SK-N-SH (cell line): ENCODE data around the gene SMAD4. TPM values are rescaled to one million over a fixed set of nuclear protein-coding genes. Genes with fewer than 3 reads are reported as not detected.

Experiments
- CTCF ChIA-PET: fragments of 300-600, 350-600 bp; formaldehyde crosslinking; extraction: SDS; loops from one replicate; lab custom pipeline; 2021; lab: Yijun Ruan, JAX
- POLR2A ChIA-PET: fragments of 350-600 bp; sonication (Branson Sonifier 250); formaldehyde crosslinking; extraction: SDS; loops from one replicate; lab custom pipeline; 2020; ENCODE audit warnings: antibody characterized with exemption, inconsistent platforms; lab: Yijun Ruan, JAX
- DNase-seq: peaks from one replicate; pipeline ENCODE4 v3.0.0; 2012
- H2AFZ ChIP-seq: fragments of 200-600 bp; sonication (generic); 2 replicates; pipeline ENCODE4 v1.8.1; 2016; ENCODE audit warnings: antibody characterized with exemption, mild to moderate bottlenecking, low read depth
- H3F3A ChIP-seq: fragments of 200-600 bp; sonication (generic); replicated peaks from 2 replicates; pipeline ENCODE3; 2016; ENCODE audit warnings: antibody characterized with exemption, mild to moderate bottlenecking; ENCODE audit not compliant: insufficient read depth
- H3K27ac ChIP-seq, 2 experiments: fragments of 200-500 bp in 1 of 2; fragments of 200-600 bp in 1 of 2; sonication (Bioruptor generic) in 1 of 2; sonication (generic), shearing (Covaris generic) in 1 of 2; 2 replicates each; pipeline versions ENCODE4 v1.5.1 to v1.6.1; 2014 to 2016; ENCODE audit warnings: low read depth in 2 of 2, inconsistent platforms in 1 of 2, low read length in 1 of 2, mild to moderate bottlenecking in 1 of 2, mixed read lengths in 1 of 2
- H3K27me3 ChIP-seq: fragments of 200-600 bp; sonication (generic), shearing (Covaris generic); 2 replicates; pipeline ENCODE4 v1.6.1; 2016; ENCODE audit warnings: mixed run types; ENCODE audit not compliant: insufficient read depth
- H3K36me3 ChIP-seq, 2 experiments: fragments of 200-500 bp in 1 of 2; fragments of 200-600 bp in 1 of 2; sonication (Bioruptor generic) in 1 of 2; sonication (generic) in 1 of 2; replicated peaks in 1 of 2; 2 replicates each; pipeline versions ENCODE3 to v1.5.1; 2014 to 2016; ENCODE audit warnings: low read length in 1 of 2, mild to moderate bottlenecking in 1 of 2; ENCODE audit not compliant: insufficient read depth in 2 of 2, control insufficient read depth in 1 of 2
- H3K4me1 ChIP-seq, 2 experiments: fragments of 200-500 bp in 1 of 2; fragments of 200-600 bp in 1 of 2; sonication (Bioruptor generic) in 1 of 2; sonication (generic), shearing (Covaris generic) in 1 of 2; 2 replicates each; pipeline versions ENCODE4 v1.5.1 to v1.6.1; 2014 to 2016; ENCODE audit warnings: low read depth in 1 of 2, low read length in 1 of 2, mixed run types in 1 of 2; ENCODE audit not compliant: insufficient read depth in 2 of 2, control insufficient read depth in 1 of 2
- H3K4me2 ChIP-seq: fragments of 200-600 bp; sonication (generic), shearing (Covaris generic); 2 replicates; pipeline ENCODE4 v1.6.1; 2017; ENCODE audit warnings: mixed run types
- H3K4me3 ChIP-seq, 2 experiments: fragments of 200-500 bp in 1 of 2; fragments of 200-600 bp in 1 of 2; sonication (Bioruptor generic) in 1 of 2; sonication (generic), shearing (Covaris generic) in 1 of 2; 2 replicates each; pipeline versions ENCODE4 v1.5.1 to v1.8.1; 2014 to 2016; ENCODE audit warnings: low read depth in 2 of 2, inconsistent platforms in 1 of 2, low read length in 1 of 2, mild to moderate bottlenecking in 1 of 2, mixed read lengths in 1 of 2, moderate library complexity in 1 of 2
- H3K79me2 ChIP-seq: fragments of 200-600 bp; sonication (generic); 2 replicates; pipeline ENCODE4 v1.8.1; 2017; ENCODE audit warnings: mild to moderate bottlenecking; ENCODE audit not compliant: insufficient read depth
- H3K9ac ChIP-seq: fragments of 200-600 bp; sonication (generic); 2 replicates; pipeline ENCODE4 v1.6.1; 2017; ENCODE audit warnings: mixed run types
- H3K9me2 ChIP-seq: fragments of 200-600 bp; sonication (generic); 2 replicates; pipeline ENCODE4 v1.6.1; 2017; ENCODE audit warnings: mixed run types
- H3K9me3 ChIP-seq: fragments of 200-600 bp; sonication (generic); 2 replicates; pipeline ENCODE4 v1.6.1; 2017; ENCODE audit warnings: mixed run types, mild to moderate bottlenecking, moderate library complexity
- H4K20me1 ChIP-seq: fragments of 200-600 bp; sonication (generic); 2 replicates; pipeline ENCODE4 v1.6.1; 2017; ENCODE audit warnings: mild to moderate bottlenecking, mixed run types; ENCODE audit not compliant: insufficient read depth
- EZH2phosphoT487 ChIP-seq: fragments of 200-600 bp; sonication (generic); IDR thresholded peaks from 2 replicates; pipeline ENCODE4 v1.6.1; 2017; ENCODE audit warnings: low read depth, mixed run types, mild to moderate bottlenecking, antibody characterized with exemption, moderate library complexity, borderline replicate concordance
- FOXJ3 ChIP-seq: sonication (generic); formaldehyde crosslinking; IDR thresholded peaks from 2 replicates; pipeline ENCODE4 v1.5.1; 2020; ENCODE audit warnings: mild to moderate bottlenecking, missing genetic modification reagents
- FOXM1 ChIP-seq: IDR thresholded peaks from 2 replicates; pipeline ENCODE4 v1.4.0; 2012; ENCODE audit warnings: low read depth, mild to moderate bottlenecking
- IRF3 ChIP-seq: fragments of 150-350 bp; IDR thresholded peaks from 2 replicates; pipeline ENCODE4 v1.6.1; 2016; ENCODE audit warnings: mild to moderate bottlenecking, low read depth, low read length
- MAX ChIP-seq: IDR thresholded peaks from 2 replicates; pipeline ENCODE4 v1.4.0; 2012; ENCODE audit warnings: low read depth
- MEF2A ChIP-seq: IDR thresholded peaks from 2 replicates; pipeline ENCODE4 v1.4.0; 2012; ENCODE audit warnings: low read depth, borderline replicate concordance
- MXI1 ChIP-seq: IDR thresholded peaks from 2 replicates; pipeline ENCODE4 v1.6.1; 2012; ENCODE audit warnings: mild to moderate bottlenecking, low read depth, low read length, improper control_type of control experiment
- PBX3 ChIP-seq: IDR thresholded peaks from 2 replicates; pipeline ENCODE4; 2012
- POLR2AphosphoS5 ChIP-seq: IDR thresholded peaks from 2 replicates; pipeline ENCODE4 v1.6.1; 2012; ENCODE audit warnings: low read depth, low read length
- RAD21 ChIP-seq: IDR thresholded peaks from 2 replicates; pipeline ENCODE4 v1.6.1; 2012; ENCODE audit warnings: mild to moderate bottlenecking, low read length
- RCOR1 ChIP-seq: fragments of 150-350 bp; IDR thresholded peaks from 2 replicates; pipeline ENCODE4 v1.6.1; 2017; ENCODE audit warnings: antibody characterized with exemption, low read length
- YY1 ChIP-seq: IDR thresholded peaks from 2 replicates; pipeline ENCODE4 v1.4.0; 2012; ENCODE audit warnings: low read depth, mild to moderate bottlenecking
- WGBS: methylation state at CpG from one replicate; pipeline ENCODE4 v1.1.6; 2017; ENCODE audit warnings: low lambda C conversion rate; 5-methylcytosine and 5-hydroxymethylcytosine counted together
- polyA plus RNA-seq, 3 experiments: library from polyadenylated mRNA; depleted of rRNA; stranded (reverse); fragments of >200 nt; gene quantifications; 2 replicates each; pipeline ENCODE4 v1.2.3, GENCODE V29; 2012

Gene SMAD4
- polyA plus RNA-seq, 1 of the 3 experiments (the other 2 are of a cell fraction), result 43.3 TPM

GRCh38 chr18:51012441-51012840 lies 17.6 kb upstream of the SMAD4 start:
- Histone ChIP-seq H2AFZ (no peak overlapping the region), H3K9me3 (no peaks in the 10 kb centered on the region)
- TF ChIP-seq EZH2phosphoT487 (no peak), MXI1 (no peak), POLR2AphosphoS5 (no peak), FOXJ3 (no peak), RAD21 (no peak), PBX3 (no peak), MAX (no peak), IRF3 (no peak)
- TF ChIP-seq, all 33 proteins: peak for 0
- Histone ChIP-seq H3K36me3 (no peaks in the 10 kb centered on the region), H3K4me2 (no peak overlapping the region), H3K27me3 (no peaks in the 10 kb centered on the region), H3K9me2 (no peaks in the 10 kb centered on the region), H3K4me1 (no peaks in the 10 kb centered on the region), H4K20me1 (no peaks in the 10 kb centered on the region), H3K9ac (no peak overlapping the region), H3K79me2 (no peaks in the 10 kb centered on the region), H3F3A (no peaks in the 10 kb centered on the region), H3K27ac (no peak overlapping the region), H3K4me3 (no peak overlapping the region)
- 60% methylated on average over 2 of the region's 3 CpGs for WGBS
- CTCF ChIA-PET, result interaction anchor here (1.5 kb wide), 1 partner anchor 12 kb away, joined by 3 read pairs; no protein-coding TSS in a partner anchor
- POLR2A ChIA-PET, result no interaction called here
- DNase-seq, result no peak

- Histone ChIP-seq H3F3A (no peaks in the 10 kb centered on the region), H3K36me3 (no peaks in the 10 kb centered on the region), H3K27ac (no peak overlapping the region), H3K79me2 (no peaks in the 10 kb centered on the region), H3K4me3 (no peak overlapping the region), H3K4me1 (no peaks in the 10 kb centered on the region), H3K9ac (no peak overlapping the region), H2AFZ (no peak overlapping the region), H3K4me2 (no peak overlapping the region), H4K20me1 (no peaks in the 10 kb centered on the region), H3K9me3 (no peaks in the 10 kb centered on the region), H3K9me2 (no peaks in the 10 kb centered on the region), H3K27me3 (no peaks in the 10 kb centered on the region)
- POLR2A ChIA-PET, result no interaction called here
- 87% methylated on average over 3 of the region's 3 CpGs for WGBS
- no peak for TF ChIP-seq RCOR1
- TF ChIP-seq FOXM1, result no peak
- no peak for TF ChIP-seq EZH2phosphoT487
- TF ChIP-seq MEF2A, result no peak
- no peak for TF ChIP-seq YY1
- TF ChIP-seq MXI1, result no peak
- CTCF ChIA-PET, result interaction anchor here (1.5 kb wide), 1 partner anchor 13 kb away, joined by 3 read pairs; no protein-coding TSS in a partner anchor
- DNase-seq, result no peak
Observed at GRCh38 chr18:51013259-51013658, 16.8 kb upstream of the SMAD4 start.
